Activated T-helper 1 cell treated with Interleukin-2 at 50 U/mL for 16 hours (primary cell): Measurements from ENCODE around the gene FOXP1.

Experiments used
- DNase-seq: peaks from one replicate; pipeline ENCODE4 v3.0.0-alpha.2; 2020; ENCODE audit warnings: low read depth

Gene FOXP1

GRCh38 chr3:71484452-71484851 lies 99.1 kb downstream of the FOXP1 start:
- DNase-seq, result no peak

- no peak for DNase-seq
Measured at GRCh38 chr3:71484047-71484446, 99.5 kb downstream of the FOXP1 start.

GRCh38 chr3:71482771-71483170 lies 100.8 kb downstream of the FOXP1 start:
- DNase-seq, result no peak

- DNase-seq, result peak; percentile 22
Measured at GRCh38 chr3:71478568-71478967, 105.0 kb downstream of the FOXP1 start.

GRCh38 chr3:71476950-71477349 lies 106.6 kb downstream of the FOXP1 start:
- DNase-seq, result no peak

GRCh38 chr3:71469138-71469435 lies 114.4 kb downstream of the FOXP1 start:
- DNase-seq, result no peak

GRCh38 chr3:71468311-71469137 lies 115.0 kb downstream of the FOXP1 start:
- no peak for DNase-seq

GRCh38 chr3:71466483-71466882 lies 117.0 kb downstream of the FOXP1 start:
- no peak for DNase-seq

- no peak for DNase-seq
Measured at GRCh38 chr3:71465371-71466036, 118.0 kb downstream of the FOXP1 start.

- DNase-seq, result no peak
Measured at GRCh38 chr3:71464613-71465012, 118.9 kb downstream of the FOXP1 start.

GRCh38 chr3:71463617-71464016 lies 119.9 kb downstream of the FOXP1 start:
- no peak for DNase-seq

- DNase-seq, result no peak
Measured at GRCh38 chr3:71462586-71462985, 120.9 kb downstream of the FOXP1 start.

- DNase-seq, result no peak
Measured at GRCh38 chr3:71461749-71462483, 121.6 kb downstream of the FOXP1 start.

GRCh38 chr3:71461114-71461513 lies 122.4 kb downstream of the FOXP1 start:
- no peak for DNase-seq

- DNase-seq, result no peak
Measured at GRCh38 chr3:71458895-71459294, 124.6 kb downstream of the FOXP1 start.

GRCh38 chr3:71456826-71457225 lies 126.7 kb downstream of the FOXP1 start:
- no peak for DNase-seq

- no peak for DNase-seq
Measured at GRCh38 chr3:71456156-71456555, 127.4 kb downstream of the FOXP1 start.

- DNase-seq, result no peak
Measured at GRCh38 chr3:71454512-71455403, 128.8 kb downstream of the FOXP1 start.

- no peak for DNase-seq
Measured at GRCh38 chr3:71453822-71454511, 129.6 kb downstream of the FOXP1 start.

GRCh38 chr3:71453319-71453718 lies 130.2 kb downstream of the FOXP1 start:
- DNase-seq, result no peak

GRCh38 chr3:71451812-71452211 lies 131.7 kb downstream of the FOXP1 start:
- no peak for DNase-seq
